ENCODE measurements around the gene IFT122. TPM values are rescaled to one million over a fixed set of nuclear protein-coding genes. Genes with fewer than 3 reads are reported as not detected.

IFT122 gene
- total and polyA plus RNA-seq, 2 donors (not counting 3 experiments of a cell fraction or from before 2014, with no cell fraction given): 38.4 to 41.7 TPM

DNA sequence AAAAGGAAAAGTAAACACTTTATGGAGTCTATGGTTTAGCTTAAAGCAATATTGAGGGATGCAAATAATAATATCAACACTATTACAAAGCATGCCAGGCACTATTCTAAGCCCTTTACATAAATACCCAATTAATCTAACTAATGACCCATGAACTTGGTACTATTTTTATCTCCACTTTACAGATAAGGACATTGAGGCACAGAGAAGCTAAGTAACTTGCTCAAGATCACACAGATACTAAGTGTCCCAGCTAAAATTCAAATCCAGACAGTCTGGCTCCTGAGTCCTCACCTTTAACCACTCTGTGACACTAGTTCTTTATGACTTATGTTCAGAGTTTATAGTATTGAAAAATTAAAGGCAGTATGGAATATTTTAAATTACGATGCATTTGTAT lies 5.9 kb upstream of the IFT122 start:
- dilution Hi-C loops (cut with MboI; ENCODE audit: extremely low pct_ligation_motif_present, low sequenced_read_pairs) (no loop called here), intact Hi-C loops (cut with micrococcal nuclease) (no loop called here)
- H4K20me1 ChIP-seq (replicated peaks; ENCODE audit: control insufficient read depth, extremely low read depth, insufficient read depth, low read length): no peaks in the 10 kb centered on the region
- CTCF ChIA-PET: interaction anchor here (1.9 kb wide), 1 partner anchor 51 kb away, joined by 6 read pairs; no protein-coding TSS in a partner anchor
- peaks cover 17% of the 10 kb centered on the region in 2 experiments for H3K36me3 ChIP-seq (ENCODE audit: control insufficient read depth in 2 of 2, extremely low read depth in 1 of 2, insufficient read depth in 2 of 2, low read length in 2 of 2)
- POLR2A ChIA-PET: no interaction called here
- no peak for FAIRE-seq
- H2AFZ ChIP-seq (ENCODE audit: low read depth, low read length): no peak overlapping the region
- no TSS peak for BruUV-seq (replicated peaks)
- no peak overlapping the region for H3K9ac ChIP-seq (replicated peaks; ENCODE audit: extremely low read depth, insufficient read depth, low read length)
- H3K27ac ChIP-seq (ENCODE audit: insufficient read depth, low read depth, low read length): no peak overlapping the region
- H3K4me3 ChIP-seq (replicated peaks in 1 of 3; ENCODE audit: insufficient read depth in 1 of 3, low read depth in 1 of 3, low read length in 3 of 3): no peak overlapping the region
- H3K27me3 ChIP-seq (ENCODE audit: control insufficient read depth in 2 of 2, insufficient read depth in 2 of 2, low read length in 2 of 2): no peaks in the 10 kb centered on the region
- peaks cover 7% of the 10 kb centered on the region for H3K4me1 ChIP-seq (ENCODE audit: control insufficient read depth, extremely low read depth, insufficient read depth, low read length)
- no peak for TF ChIP-seq FOS (IDR thresholded peaks at IDR 0.05; ENCODE audit: borderline replicate concordance, insufficient read depth, low read length)
- TF ChIP-seq, protein P1, sequence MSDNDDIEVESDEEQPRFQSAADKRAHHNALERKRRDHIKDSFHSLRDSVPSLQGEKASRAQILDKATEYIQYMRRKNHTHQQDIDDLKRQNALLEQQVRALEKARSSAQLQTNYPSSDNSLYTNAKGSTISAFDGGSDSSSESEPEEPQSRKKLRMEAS (IDR thresholded peaks at IDR 0.05; ENCODE audit: insufficient read depth, insufficient read length): no peak
- no peak for TF ChIP-seq EZH2 (IDR thresholded peaks at IDR 0.05; ENCODE audit: borderline replicate concordance, low read depth, low read length, severe bottlenecking)
- no peak for TF ChIP-seq MYC (IDR thresholded peaks at IDR 0.05; ENCODE audit: low read depth, low read length)
- TF ChIP-seq POLR2A (IDR thresholded peaks at IDR 0.05; ENCODE audit: low read depth, low read length): no peak
- no peak for TF ChIP-seq GATA2 (IDR thresholded peaks at IDR 0.05; ENCODE audit: insufficient read depth, insufficient read length, low read depth, low read length)
- TF ChIP-seq JUN (IDR thresholded peaks at IDR 0.05; ENCODE audit: borderline replicate concordance, insufficient read depth, insufficient read length, low read depth): no peak
- TF ChIP-seq, protein P2, sequence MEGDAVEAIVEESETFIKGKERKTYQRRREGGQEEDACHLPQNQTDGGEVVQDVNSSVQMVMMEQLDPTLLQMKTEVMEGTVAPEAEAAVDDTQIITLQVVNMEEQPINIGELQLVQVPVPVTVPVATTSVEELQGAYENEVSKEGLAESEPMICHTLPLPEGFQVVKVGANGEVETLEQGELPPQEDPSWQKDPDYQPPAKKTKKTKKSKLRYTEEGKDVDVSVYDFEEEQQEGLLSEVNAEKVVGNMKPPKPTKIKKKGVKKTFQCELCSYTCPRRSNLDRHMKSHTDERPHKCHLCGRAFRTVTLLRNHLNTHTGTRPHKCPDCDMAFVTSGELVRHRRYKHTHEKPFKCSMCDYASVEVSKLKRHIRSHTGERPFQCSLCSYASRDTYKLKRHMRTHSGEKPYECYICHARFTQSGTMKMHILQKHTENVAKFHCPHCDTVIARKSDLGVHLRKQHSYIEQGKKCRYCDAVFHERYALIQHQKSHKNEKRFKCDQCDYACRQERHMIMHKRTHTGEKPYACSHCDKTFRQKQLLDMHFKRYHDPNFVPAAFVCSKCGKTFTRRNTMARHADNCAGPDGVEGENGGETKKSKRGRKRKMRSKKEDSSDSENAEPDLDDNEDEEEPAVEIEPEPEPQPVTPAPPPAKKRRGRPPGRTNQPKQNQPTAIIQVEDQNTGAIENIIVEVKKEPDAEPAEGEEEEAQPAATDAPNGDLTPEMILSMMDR (IDR thresholded peaks at IDR 0.05; ENCODE audit: extremely low read depth in 1 of 2, insufficient read depth in 1 of 2, low read depth in 1 of 2, low read length in 2 of 2): no peak
- no peak for TF ChIP-seq POLR2AphosphoS5 (IDR thresholded peaks at IDR 0.05; ENCODE audit: insufficient read depth, low read depth, low read length)
- no peaks in the 10 kb centered on the region for H3K9me3 ChIP-seq (replicated peaks; ENCODE audit: control insufficient read depth, insufficient read depth, low read length)
- peaks cover 9% of the 10 kb centered on the region for H3K79me2 ChIP-seq (ENCODE audit: control insufficient read depth, insufficient read depth, low read length)
- no peak for DNase-seq (ENCODE audit: low read depth, low spot score)
- no peaks in the 10 kb centered on the region for H3K9me1 ChIP-seq (replicated peaks; ENCODE audit: control insufficient read depth, extremely low read depth, insufficient read depth, low read length)
- H3K4me2 ChIP-seq (ENCODE audit: insufficient read depth, low read length): no peak overlapping the region

Data from endothelial cell of umbilical vein (primary cell).